Measurements from ENCODE around the gene LRRC4C. TPM values are rescaled to one million over a fixed set of nuclear protein-coding genes. Genes with fewer than 3 reads are reported as not detected.

Gene LRRC4C
- total RNA-seq, 2 donors from 2014 or later = 0.42 TPM; not detected in 1

GRCh38 chr11:41309111-41309522 is 150.3 kb downstream of the LRRC4C start:
- intact Hi-C loops (cut with DNase I) = no loop called here
- DNase-seq = no peak
- no peak overlapping the region for H3K4me3 ChIP-seq
- H3K4me1 ChIP-seq = no peaks in the 10 kb centered on the region
- no peaks in the 10 kb centered on the region for H3K27me3 ChIP-seq
- H3K9ac ChIP-seq (ENCODE audit: low read depth in 2 of 2, low read length in 2 of 2) = no peak overlapping the region
- H3K9me3 ChIP-seq = no peaks in the 10 kb centered on the region
- H3K36me3 ChIP-seq = no peaks in the 10 kb centered on the region
- H3K27ac ChIP-seq = no peak overlapping the region
- TF ChIP-seq CTCF (IDR thresholded peaks at IDR 0.05) = no peak

GRCh38 chr11:41308286-41308685 is 151.2 kb downstream of the LRRC4C start:
- H3K4me1 ChIP-seq = no peaks in the 10 kb centered on the region
- H3K9ac ChIP-seq (ENCODE audit: low read depth in 2 of 2, low read length in 2 of 2) = no peak overlapping the region
- no peak for DNase-seq
- no peaks in the 10 kb centered on the region for H3K27me3 ChIP-seq
- H3K4me3 ChIP-seq = no peak overlapping the region
- H3K9me3 ChIP-seq = no peaks in the 10 kb centered on the region
- no peaks in the 10 kb centered on the region for H3K36me3 ChIP-seq
- no peak overlapping the region for H3K27ac ChIP-seq
- intact Hi-C loops (cut with DNase I) = no loop called here
- TF ChIP-seq CTCF (IDR thresholded peaks at IDR 0.05) = no peak

- Histone ChIP-seq H3K4me1 (no peaks in the 10 kb centered on the region), H3K4me3 (no peak overlapping the region), H3K36me3 (no peaks in the 10 kb centered on the region), H3K27ac (no peak overlapping the region), H3K27me3 (no peaks in the 10 kb centered on the region), H3K9me3 (no peaks in the 10 kb centered on the region), H3K9ac (ENCODE audit: low read depth in 2 of 2, low read length in 2 of 2) (no peak overlapping the region)
- DNase-seq = no peak
- TF ChIP-seq CTCF (IDR thresholded peaks at IDR 0.05) = no peak
- intact Hi-C loops (cut with DNase I) = no loop called here
Measured at GRCh38 chr11:41307296-41308080, 152.0 kb downstream of the LRRC4C start.

- no peaks in the 10 kb centered on the region for H3K27me3 ChIP-seq
- H3K27ac ChIP-seq = no peak overlapping the region
- no peaks in the 10 kb centered on the region for H3K9me3 ChIP-seq
- H3K4me3 ChIP-seq = no peak overlapping the region
- H3K9ac ChIP-seq (ENCODE audit: low read depth in 2 of 2, low read length in 2 of 2) = no peak overlapping the region
- intact Hi-C loops (cut with DNase I) = no loop called here
- H3K4me1 ChIP-seq = no peaks in the 10 kb centered on the region
- no peak for DNase-seq
- no peak for TF ChIP-seq CTCF (IDR thresholded peaks at IDR 0.05)
- no peaks in the 10 kb centered on the region for H3K36me3 ChIP-seq
Measured at GRCh38 chr11:41306431-41306830, 153.0 kb downstream of the LRRC4C start.

- no peak for DNase-seq
- H3K4me1 ChIP-seq = no peaks in the 10 kb centered on the region
- no peak overlapping the region for H3K9ac ChIP-seq (ENCODE audit: low read depth in 2 of 2, low read length in 2 of 2)
- no peak overlapping the region for H3K4me3 ChIP-seq
- intact Hi-C loops (cut with DNase I) = no loop called here
- no peaks in the 10 kb centered on the region for H3K27me3 ChIP-seq
- no peak overlapping the region for H3K27ac ChIP-seq
- no peaks in the 10 kb centered on the region for H3K9me3 ChIP-seq
- H3K36me3 ChIP-seq = no peaks in the 10 kb centered on the region
- TF ChIP-seq CTCF (IDR thresholded peaks at IDR 0.05) = no peak
Measured at GRCh38 chr11:41301023-41301422, 158.4 kb downstream of the LRRC4C start.
